ENCODE results near the gene RAD51B. TPM values are rescaled to one million over a fixed set of nuclear protein-coding genes. Genes with fewer than 3 reads are reported as not detected.

The RAD51B gene
- total and polyA plus RNA-seq, 9 of the 15 experiments (the other 6 are each of a cell fraction or from before 2014, with no cell fraction given): 8.5 to 17.3 (median 11.3) TPM

DNA sequence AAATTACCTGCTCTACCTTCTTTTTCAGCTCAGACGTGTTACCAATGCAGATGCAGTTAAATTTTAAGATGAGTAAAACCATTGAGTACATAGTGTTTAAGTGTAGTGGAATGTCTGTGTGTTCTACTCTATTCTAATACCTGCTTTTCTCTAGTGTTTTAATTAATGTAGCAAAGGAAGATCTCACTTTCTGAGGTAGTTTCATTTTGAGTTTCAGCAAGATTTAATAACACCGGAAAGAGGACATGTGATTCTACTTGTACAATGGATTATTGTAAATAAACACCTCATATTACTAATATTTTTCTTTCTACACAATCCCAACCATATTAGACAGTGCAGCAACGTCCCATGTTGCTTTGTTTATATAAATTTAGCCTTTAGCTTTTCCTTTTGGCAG lies 315.4 kb downstream of the RAD51B start:
- Histone ChIP-seq H3K27ac (ENCODE audit: extremely low read depth, low read depth, low read length) (no peak overlapping the region), H3K27me3 (ENCODE audit: control insufficient read depth in 2 of 2, insufficient read depth in 2 of 2, low read length in 2 of 2) (no peaks in the 10 kb centered on the region), H3K4me3 (no peak overlapping the region), H3K79me2 (ENCODE audit: control insufficient read depth, insufficient read depth, low read length) (no peaks in the 10 kb centered on the region), H4K20me1 (replicated peaks; ENCODE audit: control insufficient read depth, insufficient read depth, low read length) (no peaks in the 10 kb centered on the region), H2AFZ (ENCODE audit: low read depth, low read length) (no peak overlapping the region), H3K9me3 (replicated peaks; ENCODE audit: control insufficient read depth, insufficient read depth, low read depth, low read length) (no peaks in the 10 kb centered on the region), H3K36me3 (ENCODE audit: control insufficient read depth, insufficient read depth, low read length) (no peaks in the 10 kb centered on the region), H3K4me2 (ENCODE audit: insufficient read depth, low read length) (no peak overlapping the region), H3K4me1 (replicated peaks in 1 of 2; ENCODE audit: control insufficient read depth in 2 of 2, insufficient read depth in 2 of 2, low read length in 2 of 2) (no peaks in the 10 kb centered on the region; a peak in 1 of 5 replicates), H3K9ac (ENCODE audit: insufficient read depth in 1 of 2, low read depth in 2 of 2, low read length in 2 of 2) (no peak overlapping the region), H3K9me1 (ENCODE audit: control insufficient read depth, insufficient read depth, low read length) (no peaks in the 10 kb centered on the region)
- WGBS (ENCODE audit: insufficient coverage, low coverage, missing lambda C conversion rate): 40% methylated on average over 3 of the region's 3 CpGs
- FAIRE-seq (no peak), DNase-seq (ENCODE audit: extremely low read depth in 1 of 4, low spot score in 3 of 4) (no peak), ATAC-seq (no peak)
- TF ChIP-seq NR3C1 (CRISPR knock-in tag; IDR thresholded peaks at IDR 0.05): no peak
- TF ChIP-seq ARID3B (CRISPR knock-in tag; IDR thresholded peaks at IDR 0.05; ENCODE audit: borderline replicate concordance): no peak
- TF ChIP-seq TCF7L2 (IDR thresholded peaks at IDR 0.05; ENCODE audit: low read depth, low read length): no peak
- TF ChIP-seq RHOXF2B (CRISPR knock-in tag; conservative IDR thresholded peaks at IDR 0.05): no peak
- TF ChIP-seq ELF1 (tag; IDR thresholded peaks at IDR 0.05): no peak
- TF ChIP-seq FOXM1 (IDR thresholded peaks at IDR 0.05; ENCODE audit: low read depth): no peak
- no peak for TF ChIP-seq FOXM1 (CRISPR knock-in tag; IDR thresholded peaks at IDR 0.05; ENCODE audit: low read depth)
- TF ChIP-seq RAD51 (IDR thresholded peaks at IDR 0.05; ENCODE audit: borderline replicate concordance, low read depth): no peak
- TF ChIP-seq EWSR1 (IDR thresholded peaks at IDR 0.05; ENCODE audit: borderline replicate concordance, low read depth, partially characterized antibody): no peak
- no peak for TF ChIP-seq POLR2AphosphoS5 (IDR thresholded peaks at IDR 0.05; ENCODE audit: control insufficient read depth, insufficient read depth, low read depth, low read length)
- in situ Hi-C loops (cut with MboI) (no loop called here), intact Hi-C loops (cut with micrococcal nuclease) (no loop called here)
- ChIA-PET POLR2A (interaction anchor here (0.7 kb wide), 1 partner anchor 34 kb away, joined by 3 read pairs; no protein-coding TSS in a partner anchor), CTCF (ENCODE audit: low intra/inter-chr PET ratio) (no interaction called here)
- no TSS peak for BruUV-seq (replicated peaks)

Data from K562 (cell line).